HFFc6 (cell line): ENCODE data around the gene RAPGEF5. TPM values are rescaled to one million over a fixed set of nuclear protein-coding genes. Genes with fewer than 3 reads are reported as not detected.

Experiments
- DNase-seq: peaks from one replicate; pipeline ENCODE4 v3.0.0-alpha.2; 2018
- H3K27ac Mint-ChIP-seq: 2 replicates; pipeline ENCODE4 v1.8.0; 2020; ENCODE audit warnings: mild to moderate bottlenecking, mixed read lengths
- H3K27me3 Mint-ChIP-seq: 2 replicates; pipeline ENCODE4 v1.8.0; 2021; ENCODE audit warnings: mild to moderate bottlenecking, moderate library complexity, mixed read lengths; ENCODE audit not compliant: insufficient read depth
- H3K36me3 Mint-ChIP-seq: 2 replicates; pipeline ENCODE4 v1.8.0; 2021; ENCODE audit warnings: low read depth, mixed read lengths
- H3K4me1 Mint-ChIP-seq: 2 replicates; pipeline ENCODE4 v1.8.0; 2020; ENCODE audit warnings: low read depth, mixed read lengths
- H3K4me3 Mint-ChIP-seq: 2 replicates; pipeline ENCODE4 v1.8.0; 2020; ENCODE audit warnings: mild to moderate bottlenecking, moderate library complexity, mixed read lengths
- H3K9me3 Mint-ChIP-seq: 2 replicates; pipeline ENCODE4 v1.8.0; 2020; ENCODE audit warnings: mild to moderate bottlenecking, mixed read lengths
- total RNA-seq, 6 experiments: library from RNA; stranded (reverse); fragmentation: NEBNext Ultra II Directional; extraction: Animal tissue kit (Norgen Biotek cat#: 25700); gene quantifications; 2 replicates in 1 of 6; 3 replicates in 5 of 6; pipeline ENCODE4 v1.2.3, GENCODE V29; 2021
- TF ChIP-seq, protein P1 (sequence below): fragments of 200-600 bp; sonication (generic); IDR thresholded peaks from 2 replicates; pipeline ENCODE4 v1.5.0; 2021; ENCODE audit warnings: antibody characterized with exemption, mild to moderate bottlenecking

Gene RAPGEF5
- total RNA-seq, 6 experiments from 2014 or later = 0.33 to 2.4 (median 1.3) TPM

DNA sequence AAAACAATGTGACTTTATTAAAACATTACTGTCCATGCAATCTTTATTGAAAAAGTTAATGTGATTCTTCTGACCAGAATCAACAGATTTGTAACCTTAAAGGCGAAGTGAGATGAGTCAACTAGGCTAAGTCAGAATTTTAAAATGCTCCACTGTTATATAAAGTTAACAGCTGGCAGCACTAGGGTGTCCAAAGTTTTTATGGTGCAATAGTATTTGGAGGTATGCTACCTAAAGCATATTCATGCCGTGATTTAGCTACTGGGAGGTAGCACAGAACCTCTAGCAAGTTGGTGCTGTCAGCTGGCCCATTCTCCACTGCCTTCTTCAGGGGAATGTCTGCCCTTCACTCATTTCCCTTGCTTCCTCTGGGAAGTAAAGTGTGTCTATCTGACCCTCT, 126.7 kb downstream of the RAPGEF5 start:
- TF ChIP-seq, protein P1, sequence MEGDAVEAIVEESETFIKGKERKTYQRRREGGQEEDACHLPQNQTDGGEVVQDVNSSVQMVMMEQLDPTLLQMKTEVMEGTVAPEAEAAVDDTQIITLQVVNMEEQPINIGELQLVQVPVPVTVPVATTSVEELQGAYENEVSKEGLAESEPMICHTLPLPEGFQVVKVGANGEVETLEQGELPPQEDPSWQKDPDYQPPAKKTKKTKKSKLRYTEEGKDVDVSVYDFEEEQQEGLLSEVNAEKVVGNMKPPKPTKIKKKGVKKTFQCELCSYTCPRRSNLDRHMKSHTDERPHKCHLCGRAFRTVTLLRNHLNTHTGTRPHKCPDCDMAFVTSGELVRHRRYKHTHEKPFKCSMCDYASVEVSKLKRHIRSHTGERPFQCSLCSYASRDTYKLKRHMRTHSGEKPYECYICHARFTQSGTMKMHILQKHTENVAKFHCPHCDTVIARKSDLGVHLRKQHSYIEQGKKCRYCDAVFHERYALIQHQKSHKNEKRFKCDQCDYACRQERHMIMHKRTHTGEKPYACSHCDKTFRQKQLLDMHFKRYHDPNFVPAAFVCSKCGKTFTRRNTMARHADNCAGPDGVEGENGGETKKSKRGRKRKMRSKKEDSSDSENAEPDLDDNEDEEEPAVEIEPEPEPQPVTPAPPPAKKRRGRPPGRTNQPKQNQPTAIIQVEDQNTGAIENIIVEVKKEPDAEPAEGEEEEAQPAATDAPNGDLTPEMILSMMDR = no peak
- DNase-seq = no peak
- H3K36me3 Mint-ChIP-seq = no peaks in the 10 kb centered on the region
- no peak overlapping the region for H3K27ac Mint-ChIP-seq
- H3K27me3 Mint-ChIP-seq = no peaks in the 10 kb centered on the region; the same call in 1 of the 2 replicates
- no peaks in the 10 kb centered on the region for H3K9me3 Mint-ChIP-seq
- no peak overlapping the region for H3K4me3 Mint-ChIP-seq
- H3K4me1 Mint-ChIP-seq = peaks cover 5% of the 10 kb centered on the region; the same call in 1 of the 2 replicates

DNA sequence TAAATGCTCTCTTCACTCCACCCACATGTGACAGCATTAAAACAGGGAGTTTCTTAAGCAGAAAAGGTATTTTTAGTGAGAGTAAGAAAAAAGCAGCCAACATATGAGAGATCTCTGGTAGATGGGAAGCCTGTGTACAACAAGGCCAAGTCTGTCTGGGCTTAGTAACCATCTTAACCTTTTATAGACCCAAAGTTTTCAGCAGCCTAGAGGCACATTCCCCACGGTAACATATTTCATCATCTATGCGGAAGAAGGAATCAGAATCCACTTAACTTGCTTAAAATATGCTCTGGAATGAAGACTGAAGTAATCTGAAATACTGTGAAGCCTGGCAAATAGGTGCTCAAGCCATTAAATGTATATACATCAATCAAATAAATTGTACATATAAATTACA, 127.8 kb downstream of the RAPGEF5 start:
- H3K4me3 Mint-ChIP-seq = no peak overlapping the region
- no peak for DNase-seq
- H3K9me3 Mint-ChIP-seq = no peaks in the 10 kb centered on the region
- H3K27me3 Mint-ChIP-seq = peaks cover 1% of the 10 kb centered on the region; the same call in 1 of the 2 replicates
- H3K27ac Mint-ChIP-seq = no peak overlapping the region
- H3K36me3 Mint-ChIP-seq = no peaks in the 10 kb centered on the region
- H3K4me1 Mint-ChIP-seq = peaks cover 8% of the 10 kb centered on the region
- TF ChIP-seq, protein P1 = no peak

DNA sequence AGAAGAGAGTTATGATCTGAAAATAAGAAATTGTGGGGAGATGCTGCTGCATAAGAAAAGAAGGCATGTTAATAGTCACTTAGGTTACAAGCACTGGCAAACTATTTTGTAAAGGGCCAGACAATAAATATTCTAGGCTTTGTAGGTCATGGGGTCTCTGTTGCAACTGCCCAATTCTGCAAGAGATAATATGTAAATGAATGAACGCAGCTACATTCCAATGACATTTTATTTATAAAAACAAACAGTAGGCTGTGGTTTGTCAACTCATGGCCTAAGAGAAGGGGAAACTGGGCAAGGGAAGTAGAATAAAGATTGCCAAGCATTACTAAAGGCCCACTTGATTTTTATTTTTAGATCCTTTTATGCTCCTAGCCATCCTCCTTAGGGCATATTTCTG, 133.1 kb downstream of the RAPGEF5 start:
- TF ChIP-seq, protein P1 = no peak
- Mint-ChIP-seq H3K36me3 (no peaks in the 10 kb centered on the region), H3K4me1 (peaks cover 32% of the 10 kb centered on the region), H3K27ac (no peak overlapping the region), H3K27me3 (0 out of 2 replicates have a peak, but pooled peaks cover 1% of the 10 kb centered on the region), H3K4me3 (no peak overlapping the region), H3K9me3 (no peaks in the 10 kb centered on the region)
- no peak for DNase-seq

DNA sequence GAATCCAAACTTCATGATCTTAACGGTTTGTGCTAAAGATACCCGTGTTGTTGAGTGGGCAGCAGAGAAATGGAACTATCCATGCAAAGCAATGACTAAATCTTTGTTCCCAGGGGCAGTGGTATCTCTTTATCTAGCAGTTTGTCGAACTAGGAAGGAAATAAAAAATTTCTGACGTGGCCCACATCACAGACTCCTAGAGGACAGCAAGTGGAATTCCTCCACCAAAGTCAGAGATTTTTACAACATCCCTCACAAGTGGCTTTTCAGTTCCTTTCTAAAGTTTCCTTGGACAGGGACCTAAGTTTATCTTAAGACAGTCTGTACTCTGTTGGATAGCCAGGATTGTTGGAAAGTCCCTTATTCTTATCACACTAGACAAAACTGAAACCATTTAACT, 136.0 kb downstream of the RAPGEF5 start:
- TF ChIP-seq, protein P1 = no peak; the same call in 1 of the 2 replicates
- H3K36me3 Mint-ChIP-seq = no peaks in the 10 kb centered on the region
- H3K27me3 Mint-ChIP-seq = peaks cover 4% of the 10 kb centered on the region; the same call in 1 of the 2 replicates
- DNase-seq = peak; percentile 11
- H3K27ac Mint-ChIP-seq = no peak overlapping the region
- H3K4me1 Mint-ChIP-seq = peaks cover 45% of the 10 kb centered on the region
- H3K4me3 Mint-ChIP-seq = no peak overlapping the region
- H3K9me3 Mint-ChIP-seq = no peaks in the 10 kb centered on the region

DNA sequence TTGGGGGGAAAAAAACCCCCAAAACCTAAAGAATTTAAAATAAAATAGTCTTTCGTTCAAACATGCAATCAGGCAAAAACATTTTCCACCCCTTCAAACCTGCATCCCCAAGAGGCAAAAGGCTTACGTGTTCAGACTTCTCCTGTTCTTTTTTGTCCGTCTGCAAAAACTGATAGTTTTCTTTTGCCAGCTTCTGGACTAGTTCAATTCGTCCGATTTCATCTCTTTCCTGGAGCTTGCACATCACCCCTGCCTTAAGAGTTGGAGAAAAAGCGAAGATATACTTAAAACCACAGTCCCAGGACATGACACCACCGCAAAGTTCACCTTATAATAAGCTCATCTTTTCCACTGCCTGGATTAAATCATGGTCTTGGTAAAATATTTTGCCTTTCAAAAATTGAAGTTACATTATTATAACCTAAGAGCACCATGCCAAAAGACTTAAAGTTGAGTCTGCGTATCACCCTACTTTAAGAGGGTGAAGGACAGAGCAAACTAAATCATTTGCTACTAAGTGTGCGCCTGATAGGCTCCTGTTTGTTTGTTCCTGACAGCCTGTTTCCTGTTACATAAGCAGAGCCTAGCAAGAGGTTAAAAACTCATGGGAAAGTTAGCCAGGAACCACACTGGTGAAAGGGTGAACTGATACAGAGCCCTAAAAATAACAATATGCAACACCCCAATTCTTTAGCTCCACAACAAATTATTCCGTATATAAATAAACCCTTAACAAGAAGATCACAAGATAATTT, 137.0 kb downstream of the RAPGEF5 start:
- no peak for DNase-seq
- Mint-ChIP-seq H3K4me1 (peaks cover 45% of the 10 kb centered on the region), H3K27me3 (peaks cover 7% of the 10 kb centered on the region; the same call in 1 of the 2 replicates), H3K27ac (no peak overlapping the region; the same call in 1 of the 2 replicates), H3K36me3 (no peaks in the 10 kb centered on the region), H3K4me3 (no peak overlapping the region), H3K9me3 (no peaks in the 10 kb centered on the region)
- TF ChIP-seq, protein P1 = no peak
